Hematopoietic multipotent progenitor cell treated with erythropoietin and hydrocortisone succinate and interleukin-3 and kit ligand, for 15 days (in vitro differentiated cells): Measurements from ENCODE around the gene TNS3.
"Not testable (repeated sequence)": the region's sequence is repeated elsewhere in the genome, so short reads cannot be mapped to it uniquely, and the experiment has no call there.

ENCODE experiments used
- DNase-seq: peaks from one replicate; pipeline ENCODE4 v3.0.0-alpha.2; 2015; ENCODE audit warnings: low spot score

TNS3 gene

GRCh38 chr7:47282790-47283496 is 299.0 kb downstream of the TNS3 start:
- DNase-seq: no peak

GRCh38 chr7:47281966-47282643 is 299.8 kb downstream of the TNS3 start:
- DNase-seq: no peak

GRCh38 chr7:47281161-47281560 is 300.8 kb downstream of the TNS3 start:
- DNase-seq: no peak

GRCh38 chr7:47280114-47280513 is 301.8 kb downstream of the TNS3 start:
- no peak for DNase-seq

- DNase-seq: no peak
Measured at GRCh38 chr7:47278043-47278442, 303.9 kb downstream of the TNS3 start.

- DNase-seq: no peak
Measured at GRCh38 chr7:47277321-47277781, 304.6 kb downstream of the TNS3 start.

- DNase-seq: no peak
Measured at GRCh38 chr7:47273974-47274766, 307.7 kb downstream of the TNS3 start.

GRCh38 chr7:47273088-47273487 is 308.8 kb downstream of the TNS3 start:
- no peak for DNase-seq

GRCh38 chr7:47271749-47272148 is 310.2 kb downstream of the TNS3 start:
- DNase-seq: no peak

GRCh38 chr7:47268851-47269836 is 312.8 kb downstream of the TNS3 start:
- DNase-seq: no peak

- peak; percentile 6 for DNase-seq
Measured at GRCh38 chr7:47267346-47267745, 314.6 kb downstream of the TNS3 start.

GRCh38 chr7:47266799-47267198 is 315.1 kb downstream of the TNS3 start:
- DNase-seq: peak; percentile 95

GRCh38 chr7:47266131-47266706 is 315.7 kb downstream of the TNS3 start:
- DNase-seq: peak; percentile 88

GRCh38 chr7:47265621-47266020 is 316.3 kb downstream of the TNS3 start:
- DNase-seq: no peak

- DNase-seq: no peak
Measured at GRCh38 chr7:47264021-47264651, 317.8 kb downstream of the TNS3 start.

- no peak for DNase-seq
Measured at GRCh38 chr7:47262881-47263280, 319.0 kb downstream of the TNS3 start.

- DNase-seq: not testable (repeated sequence)
Measured at GRCh38 chr7:47262160-47262559, 319.8 kb downstream of the TNS3 start.

GRCh38 chr7:47260270-47260669 is 321.6 kb downstream of the TNS3 start:
- DNase-seq: no peak

- DNase-seq: no peak
Measured at GRCh38 chr7:47259682-47260081, 322.2 kb downstream of the TNS3 start.

GRCh38 chr7:47258798-47259197 is 323.1 kb downstream of the TNS3 start:
- DNase-seq: peak; percentile 69

- DNase-seq: no peak
Measured at GRCh38 chr7:47256016-47256415, 325.9 kb downstream of the TNS3 start.
